KG1 (cell line): ENCODE measurements around the gene TSPAN1.

Experiments used
- DNase-seq: peaks from one replicate; lab custom pipeline; 2025; lab: John Stamatoyannopoulos, UW

Gene TSPAN1

GRCh38 chr1:46160212-46160611 lies 14.7 kb upstream of the TSPAN1 start:
- DNase-seq, result no peak

GRCh38 chr1:46166521-46167462 lies 8.1 kb upstream of the TSPAN1 start:
- no peak for DNase-seq

- no peak for DNase-seq
Measured at GRCh38 chr1:46168477-46168876, 6.4 kb upstream of the TSPAN1 start.

GRCh38 chr1:46169811-46170454 lies 5.0 kb upstream of the TSPAN1 start:
- DNase-seq, result no peak

GRCh38 chr1:46171351-46171750 lies 3.5 kb upstream of the TSPAN1 start:
- DNase-seq, result no peak

- DNase-seq, result no peak
Measured at GRCh38 chr1:46171871-46172270, 3.0 kb upstream of the TSPAN1 start.

- no peak for DNase-seq
Measured at GRCh38 chr1:46172321-46172720, 2.6 kb upstream of the TSPAN1 start.

- no peak for DNase-seq
Measured at GRCh38 chr1:46173361-46173856, 1.5 kb upstream of the TSPAN1 start.

- DNase-seq, result no peak
Measured at GRCh38 chr1:46175243-46175642, 356 bp downstream of the TSPAN1 start.

- no peak for DNase-seq
Measured at GRCh38 chr1:46176211-46176865, 1.5 kb downstream of the TSPAN1 start, which contains the start of gene P3R3URF. P3R3URF (minus strand) TSS chr1:46176488; CDS start chr1:46176471, 17 bp downstream.

- DNase-seq, result peak; percentile 31
Measured at GRCh38 chr1:46179138-46180081, 4.5 kb downstream of the TSPAN1 start.

GRCh38 chr1:46180082-46180616 lies 5.3 kb downstream of the TSPAN1 start:
- no peak for DNase-seq

- no peak for DNase-seq
Measured at GRCh38 chr1:46181343-46182260, 6.7 kb downstream of the TSPAN1 start.

- DNase-seq, result no peak
Measured at GRCh38 chr1:46183079-46183847, 8.4 kb downstream of the TSPAN1 start.

- DNase-seq, result no peak
Measured at GRCh38 chr1:46183926-46184557, 9.2 kb downstream of the TSPAN1 start.

GRCh38 chr1:46184920-46185658 lies 10.2 kb downstream of the TSPAN1 start:
- DNase-seq, result no peak

- DNase-seq, result no peak
Measured at GRCh38 chr1:46186076-46186475, 11.2 kb downstream of the TSPAN1 start.
